WTC11 (cell line): ENCODE measurements around the gene DHRS1. TPM values are rescaled to one million over a fixed set of nuclear protein-coding genes. Genes with fewer than 3 reads are reported as not detected.

Source experiments
- ATAC-seq: fragments of 200-7000 bp; cut with Tn5 transposase; 2 replicates; pipeline ENCODE4 v1.10.0; 2021; ENCODE audit warnings: mild to moderate bottlenecking, moderate library complexity
- CTCF ChIA-PET: fragments of 300-600 bp; sonication (Branson Sonifier 250); formaldehyde crosslinking; loops from one replicate; lab custom pipeline; 2021; ENCODE audit warnings: antibody characterized with exemption; lab: Charles Lee
- POLR2A ChIA-PET: fragments of 350-600 bp; sonication (Branson Sonifier 250); formaldehyde crosslinking; loops from one replicate; lab custom pipeline; 2021; ENCODE audit warnings: antibody characterized with exemption; lab: Charles Lee
- DNase-seq: peaks from one replicate; pipeline ENCODE4 v3.0.0; 2021; ENCODE audit warnings: low spot score
- H3K27ac Mint-ChIP-seq: 2 replicates; pipeline ENCODE4 v1.8.0; 2021; ENCODE audit warnings: mixed read lengths
- H3K27me3 Mint-ChIP-seq: 2 replicates; pipeline ENCODE4 v1.8.0; 2021; ENCODE audit warnings: low read depth, mild to moderate bottlenecking, moderate library complexity, mixed read lengths
- H3K36me3 Mint-ChIP-seq: 2 replicates; pipeline ENCODE4 v1.8.0; 2021; ENCODE audit warnings: mixed read lengths
- H3K4me1 Mint-ChIP-seq: 2 replicates; pipeline ENCODE4 v1.8.0; 2022; ENCODE audit warnings: mixed read lengths
- H3K4me3 Mint-ChIP-seq: 2 replicates; pipeline ENCODE4 v1.8.0; 2021; ENCODE audit warnings: mild to moderate bottlenecking, moderate library complexity, mixed read lengths
- H3K9me3 Mint-ChIP-seq: 2 replicates; pipeline ENCODE4 v1.8.0; 2021; ENCODE audit warnings: mixed read lengths
- ETV6 ChIP-seq: sonication (generic); formaldehyde crosslinking; IDR thresholded peaks from 2 replicates; pipeline ENCODE4 v1.8.1; 2022; ENCODE audit warnings: mild to moderate bottlenecking, missing genetic modification reagents
- GRHL2 ChIP-seq: fragments of 250-450 bp; sonication (Bioruptor Pico); IDR thresholded peaks from 2 replicates; pipeline ENCODE4 v1.8.0; 2022; ENCODE audit warnings: mild to moderate bottlenecking, moderate library complexity; ENCODE audit not compliant: insufficient replicate concordance, severe bottlenecking
- KAT7 ChIP-seq: sonication (generic); formaldehyde crosslinking; IDR thresholded peaks from 2 replicates; pipeline ENCODE4 v1.8.1; 2023; ENCODE audit warnings: missing genetic modification reagents, mild to moderate bottlenecking, borderline replicate concordance
- MXD4 ChIP-seq: fragments of 250-450 bp; sonication (Bioruptor Pico); IDR thresholded peaks from 2 replicates; pipeline ENCODE4 v1.8.0; 2021; ENCODE audit warnings: mild to moderate bottlenecking, moderate library complexity, borderline replicate concordance
- NR1H2 ChIP-seq: sonication (generic); formaldehyde crosslinking; IDR thresholded peaks from 2 replicates; pipeline ENCODE4 v1.9.0; 2021; ENCODE audit warnings: mild to moderate bottlenecking, moderate library complexity, missing genetic modification reagents
- OVOL2 ChIP-seq: fragments of 250-450 bp; sonication (Bioruptor Pico); IDR thresholded peaks from 2 replicates; pipeline ENCODE4 v1.9.0; 2021; ENCODE audit warnings: mild to moderate bottlenecking, borderline replicate concordance
- SMAD3 ChIP-seq: sonication (generic); formaldehyde crosslinking; IDR thresholded peaks from 2 replicates; pipeline ENCODE4 v1.8.0; 2022; ENCODE audit warnings: missing genetic modification reagents, mild to moderate bottlenecking, borderline replicate concordance
- SP1 ChIP-seq: sonication (generic); formaldehyde crosslinking; conservative IDR thresholded peaks from 2 replicates; pipeline ENCODE4 v1.8.1; 2022; ENCODE audit warnings: missing genetic modification reagents
- TCF7 ChIP-seq: sonication (generic); formaldehyde crosslinking; IDR thresholded peaks from 2 replicates; pipeline ENCODE4 v1.8.0; 2022; ENCODE audit warnings: mild to moderate bottlenecking, low read depth, missing genetic modification reagents, moderate library complexity
- TEAD4 ChIP-seq: sonication (generic); formaldehyde crosslinking; IDR thresholded peaks from 2 replicates; pipeline ENCODE4 v1.8.0; 2022; ENCODE audit warnings: mild to moderate bottlenecking, missing genetic modification reagents
- TP53 ChIP-seq: sonication (generic); formaldehyde crosslinking; IDR thresholded peaks from 2 replicates; pipeline ENCODE4 v1.8.1; 2023; ENCODE audit warnings: mild to moderate bottlenecking, missing genetic modification reagents
- ZNF138 ChIP-seq: sonication (generic); formaldehyde crosslinking; conservative IDR thresholded peaks from 2 replicates; pipeline ENCODE4 v1.8.1; 2022; ENCODE audit warnings: mild to moderate bottlenecking, moderate library complexity, missing genetic modification reagents
- ZNF317 ChIP-seq: sonication (generic); formaldehyde crosslinking; IDR thresholded peaks from 2 replicates; pipeline ENCODE4 v1.8.1; 2023; ENCODE audit warnings: low read depth, mild to moderate bottlenecking, moderate library complexity, missing genetic modification reagents, borderline replicate concordance
- ZNF416 ChIP-seq: fragments of 250-450 bp; sonication (Bioruptor Pico); IDR thresholded peaks from 2 replicates; pipeline ENCODE4 v1.9.0; 2021; ENCODE audit warnings: mild to moderate bottlenecking, inconsistent platforms
- ZNF532 ChIP-seq: fragments of 250-450 bp; sonication (Bioruptor Pico); IDR thresholded peaks from 2 replicates; pipeline ENCODE4 v1.9.0; 2021; ENCODE audit warnings: mild to moderate bottlenecking, borderline replicate concordance
- total RNA-seq: library from RNA; stranded (reverse); gene quantifications from 3 replicates; pipeline ENCODE4 v1.2.3, GENCODE V29; 2021
- TF ChIP-seq, protein P1 (sequence below): sonication (generic); formaldehyde crosslinking; IDR thresholded peaks from 2 replicates; pipeline ENCODE4 v1.8.1; 2023; ENCODE audit warnings: mild to moderate bottlenecking, missing genetic modification reagents, moderate library complexity
- TF ChIP-seq, protein P2 (sequence below): sonication (generic); formaldehyde crosslinking; conservative IDR thresholded peaks from 2 replicates; pipeline ENCODE4 v1.8.1; 2023; ENCODE audit warnings: mild to moderate bottlenecking, low read depth, missing genetic modification reagents, moderate library complexity

The DHRS1 gene
- total RNA-seq, 1 experiment from 2014 or later, result 13.9 TPM

GRCh38 chr14:24338843-24339242 is 39.3 kb upstream of the DHRS1 start:
- Mint-ChIP-seq H3K36me3 (no peaks in the 10 kb centered on the region), H3K4me1 (peaks cover 16% of the 10 kb centered on the region), H3K4me3 (peak overlapping the region; percentile 80), H3K27me3 (peaks cover 97% of the 10 kb centered on the region), H3K27ac (no peak overlapping the region), H3K9me3 (no peaks in the 10 kb centered on the region)
- CTCF ChIA-PET, result interaction anchor here (0.6 to 17.1 kb wide), 10 partner anchors 13 to 1179 kb away, joined by 3 to 518 read pairs (median 9); partner anchors contain the start of genes CBLN3, CIDEB, KHNYN and LTB4R
- POLR2A ChIA-PET, result no interaction called here
- ATAC-seq (no peak), DNase-seq (no peak)
- TF ChIP-seq KAT7 (no peak), GRHL2 (CRISPR knock-in tag) (no peak), SP1 (CRISPR knock-in tag) (no peak), TEAD4 (CRISPR knock-in tag) (no peak)
- TF ChIP-seq, protein P1, sequence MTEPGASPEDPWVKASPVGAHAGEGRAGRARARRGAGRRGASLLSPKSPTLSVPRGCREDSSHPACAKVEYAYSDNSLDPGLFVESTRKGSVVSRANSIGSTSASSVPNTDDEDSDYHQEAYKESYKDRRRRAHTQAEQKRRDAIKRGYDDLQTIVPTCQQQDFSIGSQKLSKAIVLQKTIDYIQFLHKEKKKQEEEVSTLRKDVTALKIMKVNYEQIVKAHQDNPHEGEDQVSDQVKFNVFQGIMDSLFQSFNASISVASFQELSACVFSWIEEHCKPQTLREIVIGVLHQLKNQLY (CRISPR knock-in tag), result no peak

GRCh38 chr14:24337824-24338175 is 38.2 kb upstream of the DHRS1 start:
- ATAC-seq (no peak), DNase-seq (no peak)
- ChIA-PET CTCF (interaction anchor here (0.8 to 17.1 kb wide), 2 partner anchors 29 to 90 kb away, joined by 3 to 518 read pairs; partner anchors contain the start of genes CBLN3 and KHNYN), POLR2A (no interaction called here)
- Mint-ChIP-seq H3K4me3 (no peak overlapping the region), H3K4me1 (peaks cover 19% of the 10 kb centered on the region), H3K27me3 (peaks cover 100% of the 10 kb centered on the region), H3K9me3 (no peaks in the 10 kb centered on the region), H3K36me3 (no peaks in the 10 kb centered on the region), H3K27ac (no peak overlapping the region)
- no peak for TF ChIP-seq KAT7
- TF ChIP-seq ZNF532 (CRISPR knock-in tag), result no peak
- TF ChIP-seq TCF7 (CRISPR knock-in tag), result no peak
- no peak for TF ChIP-seq ZNF416 (CRISPR knock-in tag)
- TF ChIP-seq ETV6 (CRISPR knock-in tag), result no peak
- TF ChIP-seq OVOL2 (CRISPR knock-in tag), result no peak
- no peak for TF ChIP-seq ZNF138 (CRISPR knock-in tag)
- TF ChIP-seq MXD4 (CRISPR knock-in tag), result no peak
- no peak for TF ChIP-seq ZNF317 (CRISPR knock-in tag)
- no peak for TF ChIP-seq SMAD3 (CRISPR knock-in tag)
- no peak for TF ChIP-seq NR1H2 (CRISPR knock-in tag)

DNA sequence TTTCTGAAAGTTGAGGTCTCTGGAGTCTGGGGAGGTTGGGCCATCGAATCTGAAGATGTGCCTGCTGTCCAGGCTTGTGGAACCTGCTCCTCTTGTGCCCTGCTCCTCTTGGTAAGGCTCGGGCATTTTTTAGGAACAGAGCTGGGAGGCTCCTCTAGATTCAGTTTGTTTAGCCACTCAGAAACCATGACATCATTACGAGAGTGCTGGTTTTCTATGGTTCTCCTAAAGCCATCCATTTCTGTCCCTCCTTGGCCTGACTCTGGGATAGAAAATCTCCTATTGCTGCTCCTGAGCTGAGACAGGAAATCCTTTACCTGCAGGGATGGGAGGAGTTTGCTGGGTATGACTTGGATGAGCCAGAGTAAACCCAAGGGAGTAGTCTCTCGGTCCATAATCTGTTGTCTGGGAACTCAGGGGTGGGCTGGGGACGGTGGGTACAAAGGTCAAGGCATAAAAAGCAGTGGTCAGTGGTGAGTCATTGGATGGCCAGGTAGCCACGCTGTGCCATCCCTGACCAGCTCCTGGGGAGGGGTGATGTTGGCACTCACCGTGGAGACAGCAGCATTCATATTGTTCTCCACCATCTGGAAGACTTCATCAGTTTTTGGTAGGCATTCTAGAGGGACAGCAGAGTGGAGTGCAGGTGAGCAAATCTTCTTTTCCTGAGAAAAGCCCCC is 37.7 kb upstream of the DHRS1 start:
- Mint-ChIP-seq H3K4me1 (peaks cover 23% of the 10 kb centered on the region), H3K4me3 (no peak overlapping the region), H3K36me3 (no peaks in the 10 kb centered on the region), H3K27me3 (peaks cover 100% of the 10 kb centered on the region), H3K27ac (no peak overlapping the region), H3K9me3 (no peaks in the 10 kb centered on the region)
- ATAC-seq, result no peak
- ChIA-PET POLR2A (interaction anchor here (0.6 kb wide), 1 partner anchor 23 kb away, joined by 3 read pairs; no protein-coding TSS in a partner anchor), CTCF (interaction anchor here (0.8 to 17.1 kb wide), 5 partner anchors 11 to 99 kb away, joined by 3 to 518 read pairs (median 4); partner anchors contain the start of genes CBLN3, CIDEB and KHNYN)
- TF ChIP-seq TP53, result no peak
- TF ChIP-seq, protein P2, sequence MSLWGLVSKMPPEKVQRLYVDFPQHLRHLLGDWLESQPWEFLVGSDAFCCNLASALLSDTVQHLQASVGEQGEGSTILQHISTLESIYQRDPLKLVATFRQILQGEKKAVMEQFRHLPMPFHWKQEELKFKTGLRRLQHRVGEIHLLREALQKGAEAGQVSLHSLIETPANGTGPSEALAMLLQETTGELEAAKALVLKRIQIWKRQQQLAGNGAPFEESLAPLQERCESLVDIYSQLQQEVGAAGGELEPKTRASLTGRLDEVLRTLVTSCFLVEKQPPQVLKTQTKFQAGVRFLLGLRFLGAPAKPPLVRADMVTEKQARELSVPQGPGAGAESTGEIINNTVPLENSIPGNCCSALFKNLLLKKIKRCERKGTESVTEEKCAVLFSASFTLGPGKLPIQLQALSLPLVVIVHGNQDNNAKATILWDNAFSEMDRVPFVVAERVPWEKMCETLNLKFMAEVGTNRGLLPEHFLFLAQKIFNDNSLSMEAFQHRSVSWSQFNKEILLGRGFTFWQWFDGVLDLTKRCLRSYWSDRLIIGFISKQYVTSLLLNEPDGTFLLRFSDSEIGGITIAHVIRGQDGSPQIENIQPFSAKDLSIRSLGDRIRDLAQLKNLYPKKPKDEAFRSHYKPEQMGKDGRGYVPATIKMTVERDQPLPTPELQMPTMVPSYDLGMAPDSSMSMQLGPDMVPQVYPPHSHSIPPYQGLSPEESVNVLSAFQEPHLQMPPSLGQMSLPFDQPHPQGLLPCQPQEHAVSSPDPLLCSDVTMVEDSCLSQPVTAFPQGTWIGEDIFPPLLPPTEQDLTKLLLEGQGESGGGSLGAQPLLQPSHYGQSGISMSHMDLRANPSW (CRISPR knock-in tag), result no peak
- DNase-seq, result no peak
